GM23248 (cell line): ENCODE results near the gene RNF19B. TPM values are rescaled to one million over a fixed set of nuclear protein-coding genes. Genes with fewer than 3 reads are reported as not detected.

ENCODE experiments used
- DNase-seq: peaks from one replicate; pipeline ENCODE4 v3.0.0-alpha.2; 2015
- H2AFZ ChIP-seq: fragments of 200-600 bp; sonication (generic); 2 replicates; pipeline ENCODE4 v1.6.1; 2016; ENCODE audit warnings: antibody characterized with exemption
- H3F3A ChIP-seq: fragments of 200-600 bp; sonication (generic); 2 replicates; pipeline ENCODE4 v1.6.1; 2016; ENCODE audit warnings: mild to moderate bottlenecking, antibody characterized with exemption, mixed run types; ENCODE audit not compliant: insufficient read depth
- H3K27ac ChIP-seq: fragments of 200-600 bp; sonication (generic); 2 replicates; pipeline ENCODE4 v1.5.1; 2016; ENCODE audit warnings: mild to moderate bottlenecking
- H3K27me3 ChIP-seq: fragments of 200-600 bp; sonication (generic); replicated peaks from 2 replicates; pipeline ENCODE4 v1.6.1; 2016; ENCODE audit warnings: mild to moderate bottlenecking; ENCODE audit not compliant: insufficient read depth
- H3K36me3 ChIP-seq: fragments of 200-600 bp; sonication (generic); 2 replicates; pipeline ENCODE4 v1.6.1; 2016; ENCODE audit warnings: low read depth, mild to moderate bottlenecking
- H3K4me1 ChIP-seq: fragments of 200-600 bp; sonication (generic); 2 replicates; pipeline ENCODE4 v1.6.1; 2016; ENCODE audit warnings: mild to moderate bottlenecking; ENCODE audit not compliant: insufficient read depth
- H3K4me2 ChIP-seq: fragments of 200-600 bp; sonication (generic); one replicate; pipeline ENCODE4 v1.6.1; 2016; ENCODE audit warnings: mild to moderate bottlenecking; ENCODE audit not compliant: unreplicated experiment
- H3K4me3 ChIP-seq: fragments of 200-600 bp; sonication (generic); 2 replicates; pipeline ENCODE4 v1.5.1; 2016; ENCODE audit warnings: mild to moderate bottlenecking
- H3K79me2 ChIP-seq: fragments of 200-600 bp; sonication (generic); 2 replicates; pipeline ENCODE4 v1.6.1; 2016; ENCODE audit warnings: mild to moderate bottlenecking; ENCODE audit not compliant: insufficient read depth
- H3K9ac ChIP-seq: fragments of 200-600 bp; sonication (generic); 2 replicates; pipeline ENCODE4 v1.6.1; 2016; ENCODE audit warnings: mild to moderate bottlenecking
- H3K9me2 ChIP-seq: fragments of 200-600 bp; sonication (generic); 2 replicates; pipeline ENCODE4 v1.6.1; 2016; ENCODE audit warnings: mixed run types, mild to moderate bottlenecking, moderate library complexity; ENCODE audit not compliant: insufficient read depth
- H3K9me3 ChIP-seq: fragments of 200-600 bp; sonication (generic); one replicate; pipeline ENCODE4 v1.6.1; 2017; ENCODE audit warnings: low read depth
- H4K20me1 ChIP-seq: fragments of 200-600 bp; sonication (generic); 2 replicates; pipeline ENCODE4 v1.6.0; 2016; ENCODE audit not compliant: insufficient read depth
- EZH2 ChIP-seq: fragments of 200-600 bp; sonication (generic); IDR thresholded peaks from 2 replicates; pipeline ENCODE4 v1.6.1; 2018; ENCODE audit warnings: antibody characterized with exemption, mild to moderate bottlenecking; ENCODE audit not compliant: insufficient read depth, poor library complexity, severe bottlenecking
- EZH2phosphoT487 ChIP-seq: fragments of 200-600 bp; sonication (generic); IDR thresholded peaks from 2 replicates; pipeline ENCODE4 v1.6.1; 2018; ENCODE audit warnings: antibody characterized with exemption, moderate library complexity, mild to moderate bottlenecking, low read depth; ENCODE audit not compliant: insufficient read depth
- WGBS, 2 experiments: methylation state at CpG; one replicate each; pipeline ENCODE4 v1.1.6; 2015 to 2017; ENCODE audit warnings: low lambda C conversion rate in 2 of 2, low coverage in 1 of 2; ENCODE audit errors: missing lambda C conversion rate in 2 of 2; 5-methylcytosine and 5-hydroxymethylcytosine counted together
- in situ Hi-C: fragments of 300-500 bp; cut with MboI; formaldehyde crosslinking; loops from 2 replicates; pipeline ENCODE4 v1.15.0; 2020
- polyA plus RNA-seq: library from polyadenylated mRNA; unstranded; fragments of >200 nt; fragmentation: Nextera tagmentation; extraction: Ambion mirVana; gene quantifications from 2 replicates; pipeline ENCODE4 v1.2.1, GENCODE V29; 2016
- total RNA-seq: library from RNA; depleted of rRNA; stranded (reverse); fragments of >200 nt; shearing (Covaris generic); gene quantifications from 2 replicates; pipeline ENCODE4 v1.2.3, GENCODE V29; 2014

Gene RNF19B
- total and polyA plus RNA-seq, 2 experiments from 2014 or later: 1.5 to 11.1 TPM

DNA sequence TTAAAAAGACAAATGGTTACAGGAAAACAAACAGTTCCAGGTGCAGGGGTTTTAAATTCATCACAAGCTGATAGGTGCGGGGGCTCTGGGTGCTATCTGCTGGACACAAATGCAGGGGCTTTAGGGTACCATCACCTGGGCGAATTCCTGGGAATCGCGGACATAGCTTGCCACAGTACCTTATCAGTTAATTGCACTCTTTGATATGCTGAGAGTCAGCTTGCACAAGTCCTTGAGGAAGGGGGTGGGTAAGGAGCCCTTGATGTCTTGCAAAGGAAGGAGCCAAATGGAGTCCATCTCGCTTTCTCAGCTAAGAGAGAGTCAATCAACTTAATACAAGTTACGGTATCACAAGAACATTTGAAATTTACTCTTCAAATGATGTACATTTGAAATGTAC lies 38.0 kb downstream of the RNF19B start:
- no peak for DNase-seq
- no peaks in the 10 kb centered on the region for H3K9me2 ChIP-seq
- in situ Hi-C loops: no loop called here
- no peaks in the 10 kb centered on the region for H4K20me1 ChIP-seq
- no peaks in the 10 kb centered on the region for H3K27me3 ChIP-seq
- H3K4me2 ChIP-seq: no peak overlapping the region
- H3K27ac ChIP-seq: no peak overlapping the region
- no peak overlapping the region for H3K4me3 ChIP-seq
- H3K36me3 ChIP-seq: no peaks in the 10 kb centered on the region
- no peak overlapping the region for H2AFZ ChIP-seq
- H3K9me3 ChIP-seq: no peaks in the 10 kb centered on the region
- TF ChIP-seq EZH2: no peak
- TF ChIP-seq EZH2phosphoT487: no peak
- 96% methylated on average over 6 of the region's 6 CpGs for WGBS, 2 experiments
- H3K9ac ChIP-seq: no peak overlapping the region
- no peaks in the 10 kb centered on the region for H3K79me2 ChIP-seq
- no peaks in the 10 kb centered on the region for H3K4me1 ChIP-seq
- no peaks in the 10 kb centered on the region; the same call in 1 of the 2 replicates for H3F3A ChIP-seq

DNA sequence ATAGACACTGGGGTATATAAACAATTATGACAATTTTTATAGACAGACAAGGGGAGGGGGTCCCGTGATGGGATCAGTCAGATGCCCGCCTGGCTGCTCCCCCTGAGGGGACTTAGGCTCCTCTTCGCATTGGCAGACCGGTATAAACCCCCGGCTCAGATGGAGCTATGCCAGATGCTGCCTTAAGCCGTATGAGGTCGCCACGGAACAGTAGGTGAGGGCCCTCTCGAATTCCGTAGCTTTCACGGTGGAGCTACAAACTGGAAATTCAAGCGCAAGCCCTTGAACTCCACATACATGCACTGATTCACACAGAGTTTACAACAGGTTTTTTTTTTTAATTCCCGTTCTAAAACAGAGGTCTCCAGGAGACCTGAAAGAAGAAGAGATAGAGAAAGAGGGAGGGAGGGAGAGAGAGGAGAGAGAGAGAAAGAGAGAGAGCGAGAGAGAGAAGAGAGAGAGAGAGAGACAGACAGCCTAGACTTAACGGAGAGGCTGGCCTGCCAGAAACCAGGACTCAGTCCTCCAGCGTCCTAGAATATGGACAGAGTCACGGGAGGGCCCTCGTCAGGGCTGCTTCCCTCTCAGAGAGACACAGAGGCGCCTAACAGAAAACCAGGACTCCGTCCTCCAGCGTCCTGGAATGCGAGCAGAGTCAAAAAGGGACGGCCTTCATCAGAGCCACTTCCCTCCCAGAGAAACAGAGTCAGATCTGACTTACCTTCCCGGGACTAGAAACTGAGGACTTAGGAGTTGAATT lies 39.0 kb downstream of the RNF19B start:
- Histone ChIP-seq H3K9me2 (no peaks in the 10 kb centered on the region), H3K4me2 (no peak overlapping the region), H3K27me3 (no peaks in the 10 kb centered on the region), H3K27ac (no peak overlapping the region), H3K9me3 (no peaks in the 10 kb centered on the region), H3F3A (no peaks in the 10 kb centered on the region; the same call in 1 of the 2 replicates), H3K36me3 (no peaks in the 10 kb centered on the region), H3K79me2 (no peaks in the 10 kb centered on the region), H3K4me3 (no peak overlapping the region), H4K20me1 (no peaks in the 10 kb centered on the region), H2AFZ (peak overlapping the region; percentile 69), H3K4me1 (peaks cover under 1% of the 10 kb centered on the region; the same call in 1 of the 2 replicates), H3K9ac (peak overlapping the region; percentile 30; the same call in 1 of the 2 replicates)
- in situ Hi-C loops: no loop called here
- 33 to 35% methylated on average over 23 to 24 of the region's 24 CpGs for whole genome bisulfite sequencing, 2 experiments
- TF ChIP-seq EZH2phosphoT487: no peak
- DNase-seq: peak; percentile 67

DNA sequence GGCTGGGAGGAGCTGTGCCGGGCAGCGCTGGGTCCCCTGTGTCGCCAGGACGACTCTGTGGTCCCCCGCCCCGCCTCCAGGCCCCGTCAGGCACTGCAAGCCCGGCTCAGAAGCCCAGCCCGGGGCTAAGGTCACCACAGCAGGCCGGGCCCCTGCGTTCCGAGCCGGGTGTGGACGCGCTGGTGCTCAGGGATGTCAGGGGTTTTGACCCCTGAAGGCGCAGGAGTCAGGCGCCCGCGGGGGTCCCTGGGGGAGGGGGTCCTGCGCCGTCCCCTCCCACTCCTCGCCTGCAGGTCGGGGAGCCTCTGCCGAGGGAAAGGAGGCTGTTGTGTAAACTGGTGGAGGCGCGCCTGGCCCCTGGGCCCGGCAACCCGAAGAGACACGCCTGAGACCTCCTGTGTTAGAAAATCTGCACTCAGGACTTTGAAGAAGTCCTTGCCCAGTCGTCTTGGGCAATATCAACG lies 39.7 kb downstream of the RNF19B start:
- Histone ChIP-seq H3K79me2 (no peaks in the 10 kb centered on the region), H3K4me2 (no peak overlapping the region), H3K27ac (no peak overlapping the region), H3K9ac (no peak overlapping the region), H3K4me3 (no peak overlapping the region), H3F3A (peaks cover under 1% of the 10 kb centered on the region; the same call in 1 of the 2 replicates), H3K4me1 (peaks cover 7% of the 10 kb centered on the region), H3K9me3 (no peaks in the 10 kb centered on the region), H3K27me3 (no peaks in the 10 kb centered on the region), H3K36me3 (no peaks in the 10 kb centered on the region), H4K20me1 (no peaks in the 10 kb centered on the region), H2AFZ (no peak overlapping the region), H3K9me2 (no peaks in the 10 kb centered on the region)
- WGBS, 2 experiments: 43 to 46% methylated on average over 29 to 31 of the region's 31 CpGs
- DNase-seq: no peak
- no peak for TF ChIP-seq EZH2
- no peak for TF ChIP-seq EZH2phosphoT487
- in situ Hi-C loops: no loop called here

DNA sequence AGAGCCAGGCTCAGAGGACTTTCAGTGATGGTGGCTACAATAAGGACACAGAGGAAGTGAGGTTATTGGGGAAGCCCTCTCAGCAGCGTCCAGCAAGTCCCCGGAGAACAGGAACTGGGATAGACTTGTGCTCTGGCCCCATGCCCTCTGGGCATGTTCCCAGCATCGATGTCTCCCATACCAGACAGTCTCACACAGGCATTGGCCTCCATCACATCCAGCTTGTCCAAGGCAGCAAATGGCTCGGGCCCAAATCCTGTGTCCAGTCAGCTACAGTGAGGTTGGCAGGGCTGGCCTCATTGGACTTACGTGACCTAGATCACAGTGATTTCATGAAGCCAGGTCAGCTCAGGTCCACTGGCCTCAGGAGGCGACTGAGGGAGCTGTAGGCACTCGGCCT lies 43.8 kb downstream of the RNF19B start:
- no peaks in the 10 kb centered on the region for H3K79me2 ChIP-seq
- no peaks in the 10 kb centered on the region for H3K27me3 ChIP-seq
- no peak overlapping the region for H3K4me3 ChIP-seq
- no peak overlapping the region for H3K4me2 ChIP-seq
- H2AFZ ChIP-seq: no peak overlapping the region
- H3K36me3 ChIP-seq: no peaks in the 10 kb centered on the region
- H4K20me1 ChIP-seq: no peaks in the 10 kb centered on the region
- 0 out of 2 replicates have a peak, but pooled peaks cover 5% of the 10 kb centered on the region for H3F3A ChIP-seq
- H3K9me3 ChIP-seq: no peaks in the 10 kb centered on the region
- no peak overlapping the region for H3K9ac ChIP-seq
- DNase-seq: no peak
- H3K9me2 ChIP-seq: no peaks in the 10 kb centered on the region
- WGBS, 2 experiments: 71 to 73% methylated on average over 7 of the region's 7 CpGs
- H3K4me1 ChIP-seq: peaks cover 11% of the 10 kb centered on the region
- no peak overlapping the region for H3K27ac ChIP-seq
- TF ChIP-seq EZH2 (no peak), EZH2phosphoT487 (no peak)
- in situ Hi-C loops: no loop called here
